HG02571 (cell line): ENCODE data around the gene ANAPC2.
"Not testable (repeated sequence)": the region's sequence is repeated elsewhere in the genome, so short reads cannot be mapped to it uniquely, and the experiment has no call there.

Source experiments
- ATAC-seq: cut with Tn5 transposase; IDR thresholded peaks from one replicate; pipeline ENCODE4 v1.9.1; 2021; ENCODE audit warnings: mild to moderate bottlenecking, moderate library complexity; ENCODE audit not compliant: unreplicated experiment

The ANAPC2 gene

GRCh38 chr9:137148661-137149060, 39.7 kb downstream of the ANAPC2 start:
- no peak for ATAC-seq

- ATAC-seq, result no peak
Measured at GRCh38 chr9:137148242-137148641, 40.1 kb downstream of the ANAPC2 start.

GRCh38 chr9:137147793-137148160, 40.6 kb downstream of the ANAPC2 start:
- ATAC-seq, result no peak

GRCh38 chr9:137147091-137147792, 41.1 kb downstream of the ANAPC2 start:
- no peak for ATAC-seq

GRCh38 chr9:137146527-137146918, 41.8 kb downstream of the ANAPC2 start:
- no peak for ATAC-seq

GRCh38 chr9:137145731-137146526, 42.4 kb downstream of the ANAPC2 start:
- ATAC-seq, result no peak

GRCh38 chr9:137143459-137143858, 44.9 kb downstream of the ANAPC2 start:
- ATAC-seq, result no peak

GRCh38 chr9:137141976-137142936, 46.1 kb downstream of the ANAPC2 start:
- no peak for ATAC-seq

- no peak for ATAC-seq
Measured at GRCh38 chr9:137141050-137141810, 47.1 kb downstream of the ANAPC2 start.

GRCh38 chr9:137140151-137141012, 48.0 kb downstream of the ANAPC2 start:
- ATAC-seq, result no peak

GRCh38 chr9:137139468-137140150, 48.8 kb downstream of the ANAPC2 start:
- ATAC-seq, result no peak

- no peak for ATAC-seq
Measured at GRCh38 chr9:137138722-137139467, 49.5 kb downstream of the ANAPC2 start, which contains the start of gene GRIN1. TSS of gene GRIN1 (plus strand) at chr9:137139154. CDS start at chr9:137139487, 333 bp downstream.

- ATAC-seq, result no peak
Measured at GRCh38 chr9:137138058-137138721, 50.2 kb downstream of the ANAPC2 start.

GRCh38 chr9:137136881-137137607, 51.3 kb downstream of the ANAPC2 start:
- no peak for ATAC-seq

GRCh38 chr9:137136261-137136880, 52.0 kb downstream of the ANAPC2 start:
- no peak for ATAC-seq

- ATAC-seq, result not testable (repeated sequence)
Measured at GRCh38 chr9:137135154-137135553, 53.2 kb downstream of the ANAPC2 start.
